ENCODE measurements around the gene FGF2.
"Not testable (repeated sequence)": the region's sequence is repeated elsewhere in the genome, so short reads cannot be mapped to it uniquely, and the experiment has no call there.

The FGF2 gene

GRCh38 chr4:122811781-122812180 is 14.8 kb upstream of the FGF2 start:
- in situ Hi-C loops (cut with MboI; ENCODE audit: low sequenced_read_pairs), result not testable (repeated sequence)

GRCh38 chr4:122812823-122813222 is 13.8 kb upstream of the FGF2 start:
- in situ Hi-C loops (cut with MboI; ENCODE audit: low sequenced_read_pairs), result not testable (repeated sequence)

- in situ Hi-C loops (cut with MboI; ENCODE audit: low sequenced_read_pairs), result no loop called here
Observed at GRCh38 chr4:122814426-122814825, 12.2 kb upstream of the FGF2 start.

GRCh38 chr4:122815248-122815647 is 11.4 kb upstream of the FGF2 start:
- in situ Hi-C loops (cut with MboI; ENCODE audit: low sequenced_read_pairs), result no loop called here

- in situ Hi-C loops (cut with MboI; ENCODE audit: low sequenced_read_pairs), result no loop called here
Observed at GRCh38 chr4:122816476-122816875, 10.2 kb upstream of the FGF2 start.

GRCh38 chr4:122819708-122820449 is 6.8 kb upstream of the FGF2 start:
- in situ Hi-C loops (cut with MboI; ENCODE audit: low sequenced_read_pairs), result no loop called here

- in situ Hi-C loops (cut with MboI; ENCODE audit: low sequenced_read_pairs), result no loop called here
Observed at GRCh38 chr4:122821092-122821491, 5.5 kb upstream of the FGF2 start.

GRCh38 chr4:122822466-122822865 is 4.2 kb upstream of the FGF2 start:
- in situ Hi-C loops (cut with MboI; ENCODE audit: low sequenced_read_pairs), result no loop called here

GRCh38 chr4:122823476-122823875 is 3.2 kb upstream of the FGF2 start:
- in situ Hi-C loops (cut with MboI; ENCODE audit: low sequenced_read_pairs), result no loop called here

- in situ Hi-C loops (cut with MboI; ENCODE audit: low sequenced_read_pairs), result no loop called here
Observed at GRCh38 chr4:122824616-122825015, 2.0 kb upstream of the FGF2 start.

- in situ Hi-C loops (cut with MboI; ENCODE audit: low sequenced_read_pairs), result no loop called here
Observed at GRCh38 chr4:122826079-122826527, 528 bp upstream of the FGF2 start.

GRCh38 chr4:122827258-122827878 is 737 bp downstream of the FGF2 start:
- in situ Hi-C loops (cut with MboI; ENCODE audit: low sequenced_read_pairs), result no loop called here

- in situ Hi-C loops (cut with MboI; ENCODE audit: low sequenced_read_pairs), result no loop called here
Observed at GRCh38 chr4:122827879-122828601, 1.4 kb downstream of the FGF2 start.

GRCh38 chr4:122830426-122831095 is 3.9 kb downstream of the FGF2 start:
- in situ Hi-C loops (cut with MboI; ENCODE audit: low sequenced_read_pairs), result no loop called here

GRCh38 chr4:122831515-122832196 is 5.0 kb downstream of the FGF2 start:
- in situ Hi-C loops (cut with MboI; ENCODE audit: low sequenced_read_pairs), result no loop called here

GRCh38 chr4:122832732-122833131 is 6.1 kb downstream of the FGF2 start:
- in situ Hi-C loops (cut with MboI; ENCODE audit: low sequenced_read_pairs), result no loop called here

- in situ Hi-C loops (cut with MboI; ENCODE audit: low sequenced_read_pairs), result no loop called here
Observed at GRCh38 chr4:122833999-122834398, 7.4 kb downstream of the FGF2 start.

- in situ Hi-C loops (cut with MboI; ENCODE audit: low sequenced_read_pairs), result no loop called here
Observed at GRCh38 chr4:122836941-122837340, 10.3 kb downstream of the FGF2 start.

- in situ Hi-C loops (cut with MboI; ENCODE audit: low sequenced_read_pairs), result no loop called here
Observed at GRCh38 chr4:122838034-122838433, 11.4 kb downstream of the FGF2 start.

GRCh38 chr4:122842392-122842791 is 15.8 kb downstream of the FGF2 start:
- in situ Hi-C loops (cut with MboI; ENCODE audit: low sequenced_read_pairs), result no loop called here

All from HL-60/S4 treated with phorbol 12-myristate 13-acetate at 8.2 ng/mL for 4 days and 3 days (cell line).